BLaER1 (cell line): ENCODE data around the gene KRTAP10-7.
"Not testable (repeated sequence)": the region's sequence is repeated elsewhere in the genome, so short reads cannot be mapped to it uniquely, and the experiment has no call there.

Experiments used
- H3K27ac ChIP-seq: shearing (Covaris generic); formaldehyde crosslinking; 2 replicates; pipeline ENCODE4 v1.8.1; 2022
- H3K27me3 ChIP-seq: shearing (Covaris generic); formaldehyde crosslinking; 2 replicates; pipeline ENCODE4 v1.8.1; 2022
- H3K36me3 ChIP-seq: shearing (Covaris generic); formaldehyde crosslinking; 2 replicates; pipeline ENCODE4 v1.8.1; 2022
- H3K4me1 ChIP-seq: shearing (Covaris generic); formaldehyde crosslinking; 2 replicates; pipeline ENCODE4 v1.8.1; 2022
- H3K4me2 ChIP-seq: shearing (Covaris generic); formaldehyde crosslinking; 2 replicates; pipeline ENCODE4 v1.8.1; 2022
- H3K4me3 ChIP-seq: shearing (Covaris generic); formaldehyde crosslinking; 2 replicates; pipeline ENCODE4 v1.8.1; 2022
- H3K9ac ChIP-seq: shearing (Covaris generic); formaldehyde crosslinking; 2 replicates; pipeline ENCODE4 v1.8.1; 2022
- H3K9me3 ChIP-seq: shearing (Covaris generic); formaldehyde crosslinking; 2 replicates; pipeline ENCODE4 v1.8.1; 2022
- H4K20me1 ChIP-seq: shearing (Covaris generic); formaldehyde crosslinking; 2 replicates; pipeline ENCODE4 v1.8.1; 2022
- Cebpa-rat ChIP-seq: shearing (Covaris generic); IDR thresholded peaks from 2 replicates; pipeline ENCODE4 v1.8.1; 2022

Gene KRTAP10-7

GRCh38 chr21:44643741-44644310 lies 43.4 kb downstream of the KRTAP10-7 start:
- no peak for TF ChIP-seq Cebpa-rat
- H3K27me3 ChIP-seq = no peaks in the 10 kb centered on the region

GRCh38 chr21:44644878-44645277 lies 44.5 kb downstream of the KRTAP10-7 start:
- H3K9me3 ChIP-seq = peaks cover 51% of the 10 kb centered on the region
- no peak for TF ChIP-seq Cebpa-rat
- H3K9ac ChIP-seq = no peak overlapping the region
- no peak overlapping the region for H3K4me2 ChIP-seq
- no peak overlapping the region for H3K27ac ChIP-seq
- no peak overlapping the region for H3K4me3 ChIP-seq
- H3K27me3 ChIP-seq = no peaks in the 10 kb centered on the region
- H3K4me1 ChIP-seq = peaks cover 23% of the 10 kb centered on the region
- no peaks in the 10 kb centered on the region for H4K20me1 ChIP-seq
- H3K36me3 ChIP-seq = no peaks in the 10 kb centered on the region

More at GRCh38 chr21:44643741-44644310, 43.4 kb downstream of the KRTAP10-7 start:
- H3K9me3 ChIP-seq = peaks cover 50% of the 10 kb centered on the region
- no peaks in the 10 kb centered on the region for H3K36me3 ChIP-seq
- no peak overlapping the region for H3K4me3 ChIP-seq
- H3K27ac ChIP-seq = no peak overlapping the region
- H3K4me1 ChIP-seq = peaks cover 14% of the 10 kb centered on the region
- H3K4me2 ChIP-seq = no peak overlapping the region
- H3K9ac ChIP-seq = no peak overlapping the region
- no peaks in the 10 kb centered on the region for H4K20me1 ChIP-seq

DNA sequence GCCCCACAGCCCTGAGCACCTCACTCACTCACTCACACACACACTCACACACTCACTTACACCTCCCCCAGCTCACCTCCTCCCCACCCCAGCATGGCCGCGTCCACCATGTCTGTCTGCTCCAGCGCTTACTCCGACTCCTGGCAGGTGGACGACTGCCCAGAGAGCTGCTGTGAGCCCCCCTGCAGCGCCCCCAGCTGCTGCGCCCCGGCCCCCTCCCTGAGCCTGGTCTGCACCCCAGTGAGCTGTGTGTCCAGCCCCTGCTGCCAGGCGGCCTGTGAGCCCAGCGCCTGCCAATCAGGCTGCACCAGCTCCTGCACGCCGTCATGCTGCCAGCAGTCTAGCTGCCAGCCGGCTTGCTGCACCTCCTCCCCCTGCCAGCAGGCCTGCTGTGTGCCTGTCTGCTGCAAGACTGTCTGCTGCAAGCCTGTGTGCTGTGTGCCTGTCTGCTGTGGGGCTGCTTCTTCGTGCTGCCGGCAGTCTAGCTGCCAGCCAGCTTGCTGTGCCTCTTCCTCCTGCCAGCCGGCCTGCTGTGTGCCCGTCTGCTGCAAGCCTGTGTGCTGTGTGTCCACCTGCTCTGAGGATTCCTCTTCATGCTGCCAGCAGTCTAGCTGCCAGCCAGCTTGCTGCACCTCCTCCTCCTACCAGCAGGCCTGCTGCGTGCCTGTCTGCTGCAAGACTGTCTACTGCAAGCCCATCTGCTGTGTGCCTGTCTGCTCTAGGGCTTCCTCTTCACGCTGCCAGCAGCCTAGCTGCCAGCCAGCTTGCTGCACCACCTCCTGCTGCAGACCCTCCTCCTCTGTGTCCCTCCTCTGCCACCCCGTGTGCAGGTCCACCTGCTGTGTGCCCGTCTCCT lies 46.2 kb downstream of the KRTAP10-7 start, which contains the start of gene KRTAP10-11:
KRTAP10-11 (plus strand) TSS at position 49 of the 856 bp plus-strand sequence; CDS start at position 94, 45 bp downstream.
- Histone ChIP-seq H3K9ac (0 out of 2 replicates have a peak within 1 kb of the TSS, but pooled peaks have one; percentile 15), H3K9me3 (peaks cover 55% of the 10 kb centered on the region), H3K4me2 (peak within 1 kb of the TSS; percentile 12; the same call in 1 of the 2 replicates), H3K4me1 (peaks cover 34% of the 10 kb centered on the region)
- not testable (repeated sequence) for H3K27ac ChIP-seq, H3K36me3 ChIP-seq, H3K4me3 ChIP-seq, H4K20me1 ChIP-seq, H3K27me3 ChIP-seq

GRCh38 chr21:44647222-44647552 lies 46.8 kb downstream of the KRTAP10-7 start:
- peaks cover 38% of the 10 kb centered on the region for H3K4me1 ChIP-seq
- no peaks in the 10 kb centered on the region for H4K20me1 ChIP-seq
- peaks cover 59% of the 10 kb centered on the region for H3K9me3 ChIP-seq
- H3K4me2 ChIP-seq = peak overlapping the region; percentile 12; the same call in 1 of the 2 replicates
- no peaks in the 10 kb centered on the region for H3K27me3 ChIP-seq
- no peak for TF ChIP-seq Cebpa-rat
- no peak overlapping the region for H3K4me3 ChIP-seq
- no peaks in the 10 kb centered on the region for H3K36me3 ChIP-seq
- no peak overlapping the region for H3K27ac ChIP-seq
- 0 out of 2 replicates have a peak overlapping the region, but pooled peaks have one; percentile 15 for H3K9ac ChIP-seq

DNA sequence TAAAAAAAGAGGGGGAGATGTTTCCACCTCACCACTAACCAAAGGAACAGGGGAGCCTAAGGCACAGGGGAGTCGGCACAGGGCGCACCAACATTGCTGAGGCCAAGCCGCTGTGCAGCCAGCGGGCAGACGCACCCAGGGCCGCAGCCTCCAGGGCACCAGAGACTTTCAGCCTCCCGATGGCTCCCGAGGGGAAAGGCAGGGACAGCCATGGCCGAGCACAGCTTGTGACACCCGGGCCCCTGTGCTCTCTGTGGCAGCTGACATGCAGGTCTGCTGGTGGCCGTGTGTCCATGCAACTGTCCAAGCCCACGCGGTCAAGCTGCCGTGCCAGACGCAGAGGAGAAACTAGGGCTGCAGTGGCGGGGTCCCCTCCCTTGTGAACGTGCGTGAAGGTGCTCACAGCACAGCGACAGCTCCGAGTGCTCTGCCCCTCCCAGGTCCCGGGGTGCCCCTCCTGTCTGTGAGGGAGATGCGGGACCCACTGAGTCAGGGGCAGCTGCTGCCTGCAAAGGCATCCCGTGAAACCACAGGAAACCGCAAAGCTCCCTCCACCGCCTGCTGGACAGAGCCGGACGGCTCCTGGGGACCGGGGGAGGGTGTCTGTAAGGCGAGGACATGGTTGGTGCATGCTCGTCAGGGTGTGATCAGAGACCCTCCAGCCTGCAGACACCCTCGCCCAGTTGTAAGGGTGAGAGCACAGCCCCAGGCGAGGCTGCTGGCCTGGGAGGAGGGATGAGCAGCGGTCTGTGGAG lies 48.3 kb downstream of the KRTAP10-7 start:
- Histone ChIP-seq H3K9ac (no peak overlapping the region), H3K27ac (no peak overlapping the region; the same call in 1 of the 2 replicates), H4K20me1 (no peaks in the 10 kb centered on the region), H3K4me1 (peaks cover 53% of the 10 kb centered on the region), H3K36me3 (no peaks in the 10 kb centered on the region), H3K4me3 (no peak overlapping the region), H3K27me3 (no peaks in the 10 kb centered on the region), H3K9me3 (peaks cover 60% of the 10 kb centered on the region), H3K4me2 (peak overlapping the region; percentile 52)
- no peak for TF ChIP-seq Cebpa-rat

DNA sequence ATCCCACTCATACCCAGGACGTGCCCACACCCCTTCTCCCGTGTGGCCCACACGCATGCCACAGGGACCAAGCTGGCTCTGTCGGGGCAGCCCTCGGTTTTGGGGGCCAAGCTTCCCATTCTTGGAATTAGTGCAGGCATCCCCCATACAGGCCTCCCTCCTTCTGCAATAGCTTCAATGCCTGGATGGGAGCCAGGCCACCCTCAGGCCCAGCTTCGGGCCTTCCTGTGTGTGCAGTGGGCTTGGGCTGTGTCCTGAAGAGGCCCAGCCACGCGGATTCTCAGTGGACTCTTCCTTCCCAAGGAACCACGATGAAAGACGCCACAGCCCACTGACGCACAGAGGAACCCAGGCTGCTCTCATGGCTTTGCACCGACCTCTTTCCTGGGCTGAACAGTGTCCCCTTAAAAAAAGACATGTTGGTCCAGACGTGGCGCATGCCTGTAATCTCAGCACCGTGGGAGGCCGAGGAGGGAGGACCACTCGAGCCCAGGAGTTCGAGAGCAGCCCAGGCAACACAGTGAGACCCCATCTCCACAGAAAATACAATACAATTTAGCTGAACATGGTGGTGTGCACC lies 49.2 kb downstream of the KRTAP10-7 start:
- Histone ChIP-seq H3K27ac (no peak overlapping the region), H3K9me3 (peaks cover 60% of the 10 kb centered on the region), H3K4me2 (peak overlapping the region; percentile 52), H3K4me3 (no peak overlapping the region), H3K36me3 (no peaks in the 10 kb centered on the region), H3K27me3 (no peaks in the 10 kb centered on the region), H3K9ac (no peak overlapping the region), H4K20me1 (no peaks in the 10 kb centered on the region), H3K4me1 (peaks cover 62% of the 10 kb centered on the region)
- no peak for TF ChIP-seq Cebpa-rat

- Histone ChIP-seq H3K4me3 (no peak overlapping the region), H3K9me3 (peaks cover 58% of the 10 kb centered on the region), H3K27ac (peak overlapping the region; percentile 58), H3K9ac (no peak overlapping the region), H4K20me1 (no peaks in the 10 kb centered on the region), H3K36me3 (no peaks in the 10 kb centered on the region), H3K4me1 (peaks cover 66% of the 10 kb centered on the region), H3K27me3 (no peaks in the 10 kb centered on the region), H3K4me2 (peak overlapping the region; percentile 41; the same call in 1 of the 2 replicates)
- no peak for TF ChIP-seq Cebpa-rat
Observed at GRCh38 chr21:44650265-44650972, 50.0 kb downstream of the KRTAP10-7 start.

GRCh38 chr21:44650973-44651675 lies 50.7 kb downstream of the KRTAP10-7 start:
- peaks cover 61% of the 10 kb centered on the region for H3K9me3 ChIP-seq
- H4K20me1 ChIP-seq = no peaks in the 10 kb centered on the region
- TF ChIP-seq Cebpa-rat = no peak
- no peaks in the 10 kb centered on the region; the same call in 1 of the 2 replicates for H3K36me3 ChIP-seq
- H3K27ac ChIP-seq = peak overlapping the region; percentile 58
- H3K27me3 ChIP-seq = no peaks in the 10 kb centered on the region
- H3K4me2 ChIP-seq = peak overlapping the region; percentile 41
- H3K4me1 ChIP-seq = peaks cover 66% of the 10 kb centered on the region
- H3K4me3 ChIP-seq = no peak overlapping the region
- no peak overlapping the region for H3K9ac ChIP-seq
